ENCODE data around the gene MAPKAP1.
"Not testable (repeated sequence)": the region's sequence is repeated elsewhere in the genome, so short reads cannot be mapped to it uniquely, and the experiment has no call there.

Gene MAPKAP1

GRCh38 chr9:125696106-125696647 is 10.8 kb downstream of the MAPKAP1 start:
- Histone ChIP-seq H3K27me3 (ENCODE audit: control insufficient read depth in 1 of 2, insufficient read depth in 2 of 2, low read length in 2 of 2) (no peaks in the 10 kb centered on the region), H3K27ac (ENCODE audit: low read depth, low read length) (no peak overlapping the region), H3K36me3 (ENCODE audit: control insufficient read depth in 1 of 2, insufficient read depth in 2 of 2, low read length in 2 of 2) (no peaks in the 10 kb centered on the region), H3K4me3 (ENCODE audit: low read depth in 1 of 2, low read length in 2 of 2) (no peak overlapping the region), H3K9me3 (ENCODE audit: control insufficient read depth in 1 of 2, low read length in 2 of 2) (no peaks in the 10 kb centered on the region), H3K9ac (ENCODE audit: low read depth in 1 of 2, low read length in 2 of 2) (no peak overlapping the region), H3K4me1 (ENCODE audit: control insufficient read depth in 1 of 2, insufficient read depth in 2 of 2, low read length in 2 of 2) (peaks cover 0 to under 1% of the 10 kb centered on the region in 2 donors)

GRCh38 chr9:125695548-125695947 is 11.5 kb downstream of the MAPKAP1 start:
- not testable (repeated sequence) for H3K27ac ChIP-seq (ENCODE audit: low read depth, low read length); H3K9ac ChIP-seq (ENCODE audit: low read depth in 1 of 2, low read length in 2 of 2); H3K9me3 ChIP-seq (ENCODE audit: control insufficient read depth in 1 of 2, low read length in 2 of 2); H3K27me3 ChIP-seq (ENCODE audit: control insufficient read depth in 1 of 2, insufficient read depth in 2 of 2, low read length in 2 of 2); H3K4me1 ChIP-seq (ENCODE audit: control insufficient read depth in 1 of 2, insufficient read depth in 2 of 2, low read length in 2 of 2); H3K4me3 ChIP-seq (ENCODE audit: low read depth in 1 of 2, low read length in 2 of 2); H3K36me3 ChIP-seq (ENCODE audit: control insufficient read depth in 1 of 2, insufficient read depth in 2 of 2, low read length in 2 of 2)

- Histone ChIP-seq H3K27me3 (ENCODE audit: control insufficient read depth in 1 of 2, insufficient read depth in 2 of 2, low read length in 2 of 2) (no peaks in the 10 kb centered on the region), H3K4me3 (ENCODE audit: low read depth in 1 of 2, low read length in 2 of 2) (no peak overlapping the region), H3K4me1 (ENCODE audit: control insufficient read depth in 1 of 2, insufficient read depth in 2 of 2, low read length in 2 of 2) (no peaks in the 10 kb centered on the region), H3K27ac (ENCODE audit: low read depth, low read length) (no peak overlapping the region), H3K36me3 (ENCODE audit: control insufficient read depth in 1 of 2, insufficient read depth in 2 of 2, low read length in 2 of 2) (no peaks in the 10 kb centered on the region), H3K9ac (ENCODE audit: low read depth in 1 of 2, low read length in 2 of 2) (no peak overlapping the region), H3K9me3 (ENCODE audit: control insufficient read depth in 1 of 2, low read length in 2 of 2) (no peaks in the 10 kb centered on the region)
Observed at GRCh38 chr9:125694478-125694877, 12.5 kb downstream of the MAPKAP1 start.

GRCh38 chr9:125693492-125693891 is 13.5 kb downstream of the MAPKAP1 start:
- H3K4me3 ChIP-seq (ENCODE audit: low read depth in 1 of 2, low read length in 2 of 2); H3K27me3 ChIP-seq (ENCODE audit: control insufficient read depth in 1 of 2, insufficient read depth in 2 of 2, low read length in 2 of 2); H3K9ac ChIP-seq (ENCODE audit: low read depth in 1 of 2, low read length in 2 of 2); H3K9me3 ChIP-seq (ENCODE audit: control insufficient read depth in 1 of 2, low read length in 2 of 2); H3K36me3 ChIP-seq (ENCODE audit: control insufficient read depth in 1 of 2, insufficient read depth in 2 of 2, low read length in 2 of 2); H3K27ac ChIP-seq (ENCODE audit: low read depth, low read length); H3K4me1 ChIP-seq (ENCODE audit: control insufficient read depth in 1 of 2, insufficient read depth in 2 of 2, low read length in 2 of 2): not testable (repeated sequence)

GRCh38 chr9:125691869-125692268 is 15.1 kb downstream of the MAPKAP1 start:
- Histone ChIP-seq H3K36me3 (ENCODE audit: control insufficient read depth in 1 of 2, insufficient read depth in 2 of 2, low read length in 2 of 2) (no peaks in the 10 kb centered on the region), H3K9ac (ENCODE audit: low read depth in 1 of 2, low read length in 2 of 2) (no peak overlapping the region), H3K9me3 (ENCODE audit: control insufficient read depth in 1 of 2, low read length in 2 of 2) (no peaks in the 10 kb centered on the region), H3K27me3 (ENCODE audit: control insufficient read depth in 1 of 2, insufficient read depth in 2 of 2, low read length in 2 of 2) (no peaks in the 10 kb centered on the region), H3K4me1 (ENCODE audit: control insufficient read depth in 1 of 2, insufficient read depth in 2 of 2, low read length in 2 of 2) (no peaks in the 10 kb centered on the region), H3K4me3 (ENCODE audit: low read depth in 1 of 2, low read length in 2 of 2) (no peak overlapping the region), H3K27ac (ENCODE audit: low read depth, low read length) (no peak overlapping the region)

GRCh38 chr9:125690679-125691078 is 16.3 kb downstream of the MAPKAP1 start:
- Histone ChIP-seq H3K27me3 (ENCODE audit: control insufficient read depth in 1 of 2, insufficient read depth in 2 of 2, low read length in 2 of 2) (no peaks in the 10 kb centered on the region), H3K9ac (ENCODE audit: low read depth in 1 of 2, low read length in 2 of 2) (no peak overlapping the region), H3K27ac (ENCODE audit: low read depth, low read length) (no peak overlapping the region), H3K4me1 (ENCODE audit: control insufficient read depth in 1 of 2, insufficient read depth in 2 of 2, low read length in 2 of 2) (no peaks in the 10 kb centered on the region), H3K9me3 (ENCODE audit: control insufficient read depth in 1 of 2, low read length in 2 of 2) (no peaks in the 10 kb centered on the region), H3K4me3 (ENCODE audit: low read depth in 1 of 2, low read length in 2 of 2) (no peak overlapping the region), H3K36me3 (ENCODE audit: control insufficient read depth in 1 of 2, insufficient read depth in 2 of 2, low read length in 2 of 2) (no peaks in the 10 kb centered on the region)

- H3K27ac ChIP-seq (ENCODE audit: low read depth, low read length), result no peak overlapping the region
- H3K9ac ChIP-seq (ENCODE audit: low read depth in 1 of 2, low read length in 2 of 2), result no peak overlapping the region
- no peaks in the 10 kb centered on the region for H3K27me3 ChIP-seq (ENCODE audit: control insufficient read depth in 1 of 2, insufficient read depth in 2 of 2, low read length in 2 of 2)
- H3K36me3 ChIP-seq (ENCODE audit: control insufficient read depth in 1 of 2, insufficient read depth in 2 of 2, low read length in 2 of 2), result no peaks in the 10 kb centered on the region
- H3K4me3 ChIP-seq (ENCODE audit: low read depth in 1 of 2, low read length in 2 of 2), result no peak overlapping the region
- H3K4me1 ChIP-seq (ENCODE audit: control insufficient read depth in 1 of 2, insufficient read depth in 2 of 2, low read length in 2 of 2), result no peaks in the 10 kb centered on the region
- H3K9me3 ChIP-seq (ENCODE audit: control insufficient read depth in 1 of 2, low read length in 2 of 2), result no peaks in the 10 kb centered on the region
Observed at GRCh38 chr9:125687163-125687863, 19.7 kb downstream of the MAPKAP1 start.

- no peak overlapping the region for H3K4me3 ChIP-seq (ENCODE audit: low read depth in 1 of 2, low read length in 2 of 2)
- no peaks in the 10 kb centered on the region for H3K4me1 ChIP-seq (ENCODE audit: control insufficient read depth in 1 of 2, insufficient read depth in 2 of 2, low read length in 2 of 2)
- H3K36me3 ChIP-seq (ENCODE audit: control insufficient read depth in 1 of 2, insufficient read depth in 2 of 2, low read length in 2 of 2), result no peaks in the 10 kb centered on the region
- no peaks in the 10 kb centered on the region for H3K27me3 ChIP-seq (ENCODE audit: control insufficient read depth in 1 of 2, insufficient read depth in 2 of 2, low read length in 2 of 2)
- H3K27ac ChIP-seq (ENCODE audit: low read depth, low read length), result no peak overlapping the region
- H3K9ac ChIP-seq (ENCODE audit: low read depth in 1 of 2, low read length in 2 of 2), result no peak overlapping the region
- H3K9me3 ChIP-seq (ENCODE audit: control insufficient read depth in 1 of 2, low read length in 2 of 2), result no peaks in the 10 kb centered on the region
Observed at GRCh38 chr9:125685167-125685566, 21.8 kb downstream of the MAPKAP1 start.

- H3K27me3 ChIP-seq (ENCODE audit: control insufficient read depth in 1 of 2, insufficient read depth in 2 of 2, low read length in 2 of 2), result no peaks in the 10 kb centered on the region
- H3K27ac ChIP-seq (ENCODE audit: low read depth, low read length), result no peak overlapping the region
- H3K9me3 ChIP-seq (ENCODE audit: control insufficient read depth in 1 of 2, low read length in 2 of 2), result no peaks in the 10 kb centered on the region
- no peak overlapping the region for H3K9ac ChIP-seq (ENCODE audit: low read depth in 1 of 2, low read length in 2 of 2)
- no peaks in the 10 kb centered on the region for H3K4me1 ChIP-seq (ENCODE audit: control insufficient read depth in 1 of 2, insufficient read depth in 2 of 2, low read length in 2 of 2)
- H3K36me3 ChIP-seq (ENCODE audit: control insufficient read depth in 1 of 2, insufficient read depth in 2 of 2, low read length in 2 of 2), result no peaks in the 10 kb centered on the region
- H3K4me3 ChIP-seq (ENCODE audit: low read depth in 1 of 2, low read length in 2 of 2), result no peak overlapping the region
Observed at GRCh38 chr9:125683486-125683885, 23.5 kb downstream of the MAPKAP1 start.

GRCh38 chr9:125682340-125682739 is 24.7 kb downstream of the MAPKAP1 start:
- Histone ChIP-seq H3K27me3 (ENCODE audit: control insufficient read depth in 1 of 2, insufficient read depth in 2 of 2, low read length in 2 of 2) (no peaks in the 10 kb centered on the region), H3K27ac (ENCODE audit: low read depth, low read length) (no peak overlapping the region), H3K4me1 (ENCODE audit: control insufficient read depth in 1 of 2, insufficient read depth in 2 of 2, low read length in 2 of 2) (no peaks in the 10 kb centered on the region), H3K9me3 (ENCODE audit: control insufficient read depth in 1 of 2, low read length in 2 of 2) (no peaks in the 10 kb centered on the region), H3K9ac (ENCODE audit: low read depth in 1 of 2, low read length in 2 of 2) (no peak overlapping the region), H3K4me3 (ENCODE audit: low read depth in 1 of 2, low read length in 2 of 2) (no peak overlapping the region), H3K36me3 (ENCODE audit: control insufficient read depth in 1 of 2, insufficient read depth in 2 of 2, low read length in 2 of 2) (no peaks in the 10 kb centered on the region)

All from duodenal mucosa (tissue), 2 donors.